ENCODE results near the gene SMIM44. TPM values are rescaled to one million over a fixed set of nuclear protein-coding genes. Genes with fewer than 3 reads are reported as not detected.

The SMIM44 gene
- polyA plus RNA-seq, 1 donor (not counting 4 experiments of a cell fraction or from before 2014, with no cell fraction given) = not detected

DNA sequence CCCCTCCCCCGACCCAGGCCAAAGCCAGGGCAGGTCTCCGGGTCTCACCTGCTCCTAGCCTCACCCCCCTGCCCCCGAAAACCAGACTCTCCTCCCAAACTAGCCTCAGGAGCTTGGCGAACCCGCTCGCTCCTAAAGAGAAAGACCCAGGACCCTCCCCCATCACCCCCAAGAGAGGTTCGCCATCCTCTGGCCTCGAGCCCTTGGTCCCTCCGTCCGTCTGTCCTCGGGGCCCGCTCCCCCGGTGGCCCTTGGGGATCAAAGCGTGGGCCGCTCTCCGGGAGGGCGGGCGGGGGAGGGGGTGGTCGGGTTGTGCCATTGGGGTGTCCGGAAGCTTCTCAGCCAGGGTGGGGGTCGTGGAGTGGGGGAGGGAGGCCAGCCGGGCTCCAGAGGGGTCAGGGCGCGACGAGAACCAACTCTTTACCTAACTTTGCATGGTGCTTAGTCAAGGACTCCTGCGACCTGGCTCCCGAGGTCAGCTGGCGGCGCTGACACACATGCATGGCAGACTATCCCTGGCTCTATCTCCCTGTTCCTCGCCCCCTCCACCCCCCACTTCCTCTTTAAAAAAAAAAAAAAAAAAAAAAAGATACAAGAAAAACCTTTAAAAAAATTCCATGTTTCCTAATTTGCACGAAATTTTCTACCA lies 18.5 kb downstream of the SMIM44 start:
- no peaks in the 10 kb centered on the region for H4K20me1 ChIP-seq (ENCODE audit: control insufficient read depth, extremely low read depth, insufficient read depth, low read length)
- H3K36me3 ChIP-seq (ENCODE audit: control insufficient read depth in 2 of 2, extremely low read depth in 1 of 2, insufficient read depth in 2 of 2, low read length in 2 of 2) = peaks cover 2 to 5% of the 10 kb centered on the region in 2 experiments
- H3K4me1 ChIP-seq (ENCODE audit: control insufficient read depth, extremely low read depth, insufficient read depth, low read length) = no peaks in the 10 kb centered on the region
- peaks cover 2% of the 10 kb centered on the region for H3K9me3 ChIP-seq (ENCODE audit: control insufficient read depth, low read depth, low read length)
- H3K27ac ChIP-seq (ENCODE audit: control insufficient read depth, insufficient read depth, low read length) = no peak overlapping the region
- FAIRE-seq = no peak
- H3K9ac ChIP-seq (ENCODE audit: control insufficient read depth, extremely low read depth, insufficient read depth, low read length) = no peak overlapping the region
- no peak overlapping the region for H2AFZ ChIP-seq (ENCODE audit: control insufficient read depth, low read length)
- no peaks in the 10 kb centered on the region for H3K27me3 ChIP-seq (ENCODE audit: control insufficient read depth, extremely low read depth, insufficient read depth, low read length)
- DNase-seq (ENCODE audit: low read depth, low spot score) = no peak
- dilution Hi-C loops (cut with MboI; ENCODE audit: extremely low pct_ligation_motif_present, low sequenced_read_pairs) = no loop called here
- H3K79me2 ChIP-seq (ENCODE audit: control insufficient read depth, insufficient read depth, low read length) = no peaks in the 10 kb centered on the region
- no peaks in the 10 kb centered on the region for H3K9me1 ChIP-seq (ENCODE audit: control insufficient read depth, extremely low read depth, insufficient read depth, low read length)
- no peak for TF ChIP-seq CTCF (optimal IDR thresholded peaks at IDR 0.05 in 1 of 3, IDR thresholded peaks at IDR 0.05 in 1 of 3, conservative IDR thresholded peaks at IDR 0.05 in 1 of 3; ENCODE audit: extremely low read depth in 1 of 3, insufficient read depth in 2 of 3, low read length in 3 of 3)
- no peak for TF ChIP-seq EZH2 (IDR thresholded peaks at IDR 0.05; ENCODE audit: low read length)
- no peak overlapping the region for H3K4me3 ChIP-seq (ENCODE audit: control insufficient read depth in 2 of 3, extremely low read depth in 1 of 3, insufficient read depth in 2 of 3, low read depth in 1 of 3, low read length in 3 of 3)
- no peak overlapping the region for H3K4me2 ChIP-seq (ENCODE audit: control insufficient read depth, extremely low read depth, insufficient read depth, low read depth, low read length)

DNA sequence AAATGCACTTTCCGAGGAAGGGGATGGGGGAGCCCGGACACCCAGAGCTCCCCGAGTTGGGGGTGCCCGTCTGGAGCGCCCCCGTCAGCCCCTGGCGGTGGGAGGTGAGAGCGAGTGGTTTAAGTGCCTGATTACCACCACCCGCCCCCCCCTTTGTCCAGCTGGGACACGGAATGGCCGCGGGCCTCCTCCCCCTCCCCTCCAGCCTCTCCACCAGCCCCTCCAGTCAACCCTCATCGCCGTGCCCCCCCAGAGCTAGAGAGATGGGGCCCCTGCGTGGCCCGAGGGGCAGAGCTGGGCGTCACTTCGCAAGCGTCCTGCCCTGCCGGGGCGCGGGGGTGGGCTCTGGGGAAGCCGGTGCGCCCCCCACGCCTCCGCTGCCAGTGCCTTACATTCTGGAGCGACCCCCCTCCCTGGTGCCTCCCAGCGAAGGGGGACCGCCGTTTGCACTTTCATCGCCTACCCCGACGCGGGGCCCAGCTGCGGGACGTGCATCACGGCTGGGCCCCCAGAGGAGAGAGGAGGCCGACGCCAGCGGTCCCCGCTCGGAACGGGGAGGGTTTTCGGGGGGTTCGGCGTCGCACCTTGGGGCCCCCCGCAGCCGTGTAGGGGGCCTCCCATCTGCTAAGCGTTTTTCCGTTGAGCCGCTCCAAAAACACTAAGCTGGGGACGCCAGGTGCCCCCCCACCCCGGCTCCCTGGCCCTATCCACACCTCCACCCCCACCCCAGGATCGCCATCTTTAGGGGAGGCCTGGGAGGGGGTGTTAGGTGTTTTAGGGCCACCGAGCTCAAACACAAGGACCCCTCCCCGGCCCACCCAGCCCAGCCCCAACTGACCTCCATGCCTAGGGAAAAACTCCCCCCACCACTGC lies 19.3 kb downstream of the SMIM44 start:
- H3K4me2 ChIP-seq (ENCODE audit: control insufficient read depth, extremely low read depth, insufficient read depth, low read depth, low read length) = no peak overlapping the region
- no peaks in the 10 kb centered on the region for H4K20me1 ChIP-seq (ENCODE audit: control insufficient read depth, extremely low read depth, insufficient read depth, low read length)
- TF ChIP-seq EZH2 (IDR thresholded peaks at IDR 0.05; ENCODE audit: low read length) (no peak), CTCF (optimal IDR thresholded peaks at IDR 0.05 in 1 of 3, IDR thresholded peaks at IDR 0.05 in 1 of 3, conservative IDR thresholded peaks at IDR 0.05 in 1 of 3; ENCODE audit: extremely low read depth in 1 of 3, insufficient read depth in 2 of 3, low read length in 3 of 3) (no peak)
- no peak overlapping the region for H2AFZ ChIP-seq (ENCODE audit: control insufficient read depth, low read length)
- peaks cover 2% of the 10 kb centered on the region for H3K9me3 ChIP-seq (ENCODE audit: control insufficient read depth, low read depth, low read length)
- H3K4me1 ChIP-seq (ENCODE audit: control insufficient read depth, extremely low read depth, insufficient read depth, low read length) = no peaks in the 10 kb centered on the region
- no peaks in the 10 kb centered on the region for H3K27me3 ChIP-seq (ENCODE audit: control insufficient read depth, extremely low read depth, insufficient read depth, low read length)
- DNase-seq (ENCODE audit: low read depth, low spot score) = no peak
- H3K36me3 ChIP-seq (ENCODE audit: control insufficient read depth in 2 of 2, extremely low read depth in 1 of 2, insufficient read depth in 2 of 2, low read length in 2 of 2) = peaks cover 2 to 5% of the 10 kb centered on the region in 2 experiments
- dilution Hi-C loops (cut with MboI; ENCODE audit: extremely low pct_ligation_motif_present, low sequenced_read_pairs) = no loop called here
- no peaks in the 10 kb centered on the region for H3K79me2 ChIP-seq (ENCODE audit: control insufficient read depth, insufficient read depth, low read length)
- H3K9ac ChIP-seq (ENCODE audit: control insufficient read depth, extremely low read depth, insufficient read depth, low read length) = no peak overlapping the region
- no peaks in the 10 kb centered on the region for H3K9me1 ChIP-seq (ENCODE audit: control insufficient read depth, extremely low read depth, insufficient read depth, low read length)
- no peak for FAIRE-seq
- no peak overlapping the region for H3K4me3 ChIP-seq (ENCODE audit: control insufficient read depth in 2 of 3, extremely low read depth in 1 of 3, insufficient read depth in 2 of 3, low read depth in 1 of 3, low read length in 3 of 3)
- no peak overlapping the region for H3K27ac ChIP-seq (ENCODE audit: control insufficient read depth, insufficient read depth, low read length)
